ENCODE data around the gene LCN12. TPM values are rescaled to one million over a fixed set of nuclear protein-coding genes. Genes with fewer than 3 reads are reported as not detected.

The LCN12 gene
- total RNA-seq, 1 donor from 2014 or later: 7.8 TPM

DNA sequence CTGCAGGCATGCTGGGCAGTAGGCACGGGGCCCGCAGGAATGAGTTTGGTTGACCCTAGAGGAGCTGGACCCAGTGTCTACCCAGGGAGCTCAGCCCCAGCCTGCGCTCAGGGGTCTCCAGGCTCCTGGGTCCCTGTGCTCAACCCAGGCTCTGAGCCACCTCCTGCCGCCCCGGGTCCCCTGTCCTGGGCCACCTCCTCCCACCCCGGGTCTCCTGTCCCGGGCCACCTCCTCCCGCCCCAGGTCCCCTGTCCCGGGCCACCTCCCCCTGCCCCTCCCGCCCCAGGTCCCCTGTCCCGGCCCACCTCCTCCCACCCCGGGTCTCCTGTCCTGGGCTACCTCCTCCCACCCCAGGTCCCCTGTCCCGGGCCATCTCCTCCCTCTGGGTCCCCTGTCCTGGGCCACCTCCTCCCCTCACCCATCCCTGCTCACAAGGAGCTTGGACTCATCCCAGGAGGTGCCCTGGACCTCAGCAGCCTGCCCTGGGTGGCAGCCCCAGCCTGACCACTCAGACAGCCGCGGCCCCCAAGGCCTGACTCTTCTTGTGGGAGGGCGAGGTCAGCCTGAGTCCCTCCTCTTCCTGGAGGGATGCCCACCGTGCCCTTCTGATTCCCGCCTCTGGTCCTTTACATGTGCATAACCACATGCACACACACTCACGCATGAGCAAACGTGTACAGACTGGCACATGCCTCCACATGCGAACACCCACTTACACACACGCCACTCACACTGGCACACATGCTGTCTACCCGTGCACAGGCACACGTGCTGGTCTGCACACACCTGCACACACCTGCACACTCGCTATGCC is 2.4 kb downstream of the LCN12 start:
- no peak for DNase-seq
- intact Hi-C loops (cut with micrococcal nuclease): no loop called here
- Histone ChIP-seq H3K9me3 (replicated peaks) (no peaks in the 10 kb centered on the region), H3K27me3 (ENCODE audit: low read depth) (no peaks in the 10 kb centered on the region), H3K4me1 (peaks cover 31% of the 10 kb centered on the region), H3K4me3 (no peak overlapping the region), H3K27ac (replicated peaks) (no peak overlapping the region), H3K36me3 (no peaks in the 10 kb centered on the region)
- TF ChIP-seq, protein P1, sequence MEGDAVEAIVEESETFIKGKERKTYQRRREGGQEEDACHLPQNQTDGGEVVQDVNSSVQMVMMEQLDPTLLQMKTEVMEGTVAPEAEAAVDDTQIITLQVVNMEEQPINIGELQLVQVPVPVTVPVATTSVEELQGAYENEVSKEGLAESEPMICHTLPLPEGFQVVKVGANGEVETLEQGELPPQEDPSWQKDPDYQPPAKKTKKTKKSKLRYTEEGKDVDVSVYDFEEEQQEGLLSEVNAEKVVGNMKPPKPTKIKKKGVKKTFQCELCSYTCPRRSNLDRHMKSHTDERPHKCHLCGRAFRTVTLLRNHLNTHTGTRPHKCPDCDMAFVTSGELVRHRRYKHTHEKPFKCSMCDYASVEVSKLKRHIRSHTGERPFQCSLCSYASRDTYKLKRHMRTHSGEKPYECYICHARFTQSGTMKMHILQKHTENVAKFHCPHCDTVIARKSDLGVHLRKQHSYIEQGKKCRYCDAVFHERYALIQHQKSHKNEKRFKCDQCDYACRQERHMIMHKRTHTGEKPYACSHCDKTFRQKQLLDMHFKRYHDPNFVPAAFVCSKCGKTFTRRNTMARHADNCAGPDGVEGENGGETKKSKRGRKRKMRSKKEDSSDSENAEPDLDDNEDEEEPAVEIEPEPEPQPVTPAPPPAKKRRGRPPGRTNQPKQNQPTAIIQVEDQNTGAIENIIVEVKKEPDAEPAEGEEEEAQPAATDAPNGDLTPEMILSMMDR (IDR thresholded peaks at IDR 0.05; ENCODE audit: borderline replicate concordance): no peak

DNA sequence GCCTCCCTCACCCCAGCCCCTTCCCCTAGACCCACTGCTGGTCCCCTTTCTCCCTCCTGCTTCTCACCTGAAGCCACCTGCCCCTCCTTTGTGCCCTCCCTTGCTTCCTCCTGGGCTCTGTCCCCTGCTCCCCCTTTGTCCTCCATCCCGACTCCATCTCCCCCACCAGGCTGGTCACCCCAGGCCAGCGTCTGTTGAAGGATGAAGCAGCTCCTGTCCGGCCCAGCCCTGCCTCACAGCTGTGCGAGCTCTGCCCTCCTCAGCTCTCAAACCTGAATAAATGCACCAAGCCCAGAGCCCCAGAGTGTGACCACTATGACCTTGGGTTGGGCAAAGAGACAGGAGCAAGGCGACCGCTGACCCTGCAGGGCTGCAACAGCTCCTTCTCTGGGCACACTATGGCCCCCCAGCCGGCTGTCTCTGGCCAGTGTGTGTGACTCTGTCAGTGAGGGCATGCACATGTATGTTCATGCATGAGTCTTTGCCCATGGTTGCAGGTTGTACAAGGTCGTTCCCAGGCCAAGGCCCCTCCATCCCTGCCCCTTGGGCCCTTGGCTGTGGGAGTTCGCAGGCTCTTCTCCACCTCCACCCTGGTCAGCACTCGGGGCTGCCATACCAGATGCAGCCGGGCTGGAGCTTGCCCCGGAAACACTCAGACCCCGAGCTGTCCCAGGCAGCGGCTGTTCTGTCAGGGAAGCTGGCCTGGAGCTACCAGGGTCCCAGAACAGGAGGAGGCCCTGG is 3.3 kb downstream of the LCN12 start:
- intact Hi-C loops (cut with micrococcal nuclease): no loop called here
- Histone ChIP-seq H3K4me3 (no peak overlapping the region), H3K36me3 (no peaks in the 10 kb centered on the region), H3K27me3 (ENCODE audit: low read depth) (no peaks in the 10 kb centered on the region), H3K9me3 (replicated peaks) (no peaks in the 10 kb centered on the region), H3K4me1 (peaks cover 24% of the 10 kb centered on the region), H3K27ac (replicated peaks) (no peak overlapping the region)
- DNase-seq: no peak
- TF ChIP-seq, protein P1 (IDR thresholded peaks at IDR 0.05; ENCODE audit: borderline replicate concordance): no peak

DNA sequence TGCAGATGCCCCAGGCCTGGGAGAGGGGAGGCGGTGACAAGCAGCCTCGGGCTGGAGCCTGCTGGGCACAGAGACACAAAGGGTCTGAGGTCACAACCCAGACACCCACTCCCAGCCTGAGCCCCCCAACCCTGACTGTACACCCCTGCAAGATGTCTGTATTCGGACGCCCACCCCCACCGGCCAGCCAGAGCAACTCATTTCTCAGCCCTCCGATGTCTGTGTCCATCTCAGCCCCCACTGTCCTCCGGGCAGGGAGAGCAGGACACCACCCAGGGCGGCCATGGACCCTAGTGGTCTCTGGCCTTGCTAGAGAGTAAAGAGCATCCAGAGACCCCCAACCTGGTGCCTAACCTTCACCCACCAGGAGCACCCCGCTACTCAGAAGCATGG is 3.9 kb downstream of the LCN12 start:
- Histone ChIP-seq H3K4me3 (no peak overlapping the region), H3K9me3 (replicated peaks) (no peaks in the 10 kb centered on the region), H3K36me3 (no peaks in the 10 kb centered on the region), H3K27me3 (ENCODE audit: low read depth) (no peaks in the 10 kb centered on the region), H3K27ac (replicated peaks) (no peak overlapping the region), H3K4me1 (peaks cover 21% of the 10 kb centered on the region)
- no peak for DNase-seq
- intact Hi-C loops (cut with micrococcal nuclease): no loop called here
- TF ChIP-seq, protein P1 (IDR thresholded peaks at IDR 0.05; ENCODE audit: borderline replicate concordance): no peak

DNA sequence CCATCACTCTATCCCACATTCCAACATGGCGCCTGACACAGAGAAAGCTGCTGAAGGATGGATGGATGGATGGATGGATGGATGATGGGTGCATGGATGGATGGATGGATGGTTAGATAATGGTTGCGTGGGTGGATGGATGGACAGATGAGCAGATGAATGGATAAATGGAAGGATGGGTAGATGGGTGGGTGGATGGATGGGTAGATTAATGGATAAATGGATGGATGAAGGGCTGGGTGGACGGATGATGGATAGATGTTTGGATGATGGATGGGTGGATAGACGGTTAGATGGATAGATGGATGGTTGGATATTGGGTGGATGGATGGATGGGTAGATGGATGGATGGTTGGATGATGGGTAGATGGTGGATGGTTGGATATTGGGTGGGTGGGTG is 4.5 kb downstream of the LCN12 start:
- H3K27me3 ChIP-seq (ENCODE audit: low read depth): no peaks in the 10 kb centered on the region
- H3K36me3 ChIP-seq: no peaks in the 10 kb centered on the region
- H3K27ac ChIP-seq (replicated peaks): no peak overlapping the region
- intact Hi-C loops (cut with micrococcal nuclease): no loop called here
- TF ChIP-seq, protein P1 (IDR thresholded peaks at IDR 0.05; ENCODE audit: borderline replicate concordance): no peak
- H3K4me3 ChIP-seq: no peak overlapping the region
- no peak for DNase-seq
- H3K4me1 ChIP-seq: peaks cover 21% of the 10 kb centered on the region
- no peaks in the 10 kb centered on the region for H3K9me3 ChIP-seq (replicated peaks)

DNA sequence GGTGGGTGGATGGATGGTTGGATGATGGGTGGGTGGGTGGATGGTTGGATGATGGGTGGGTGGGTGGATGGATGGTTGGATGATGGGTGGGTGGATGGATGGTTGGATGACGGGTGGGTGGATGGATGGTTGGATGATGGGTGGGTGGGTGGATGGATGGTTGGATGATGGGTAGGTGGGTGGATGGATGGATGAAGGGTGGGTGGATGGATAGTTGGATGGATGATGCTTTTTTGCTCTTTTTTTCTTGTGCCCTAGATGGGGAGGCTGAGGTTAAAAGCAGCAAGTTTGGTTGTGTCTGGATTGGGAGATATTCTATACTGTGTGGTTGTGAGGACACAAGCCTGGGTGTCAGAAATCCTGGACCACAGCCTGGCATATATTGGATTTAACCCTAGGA is 5.4 kb downstream of the LCN12 start:
- TF ChIP-seq, protein P1 (IDR thresholded peaks at IDR 0.05; ENCODE audit: borderline replicate concordance): no peak
- intact Hi-C loops (cut with micrococcal nuclease): no loop called here
- no peaks in the 10 kb centered on the region for H3K36me3 ChIP-seq

More for the DNA sequence above, 5.4 kb downstream of the LCN12 start:
- H3K27me3 ChIP-seq (ENCODE audit: low read depth): no peaks in the 10 kb centered on the region
- peaks cover 21% of the 10 kb centered on the region for H3K4me1 ChIP-seq
- no peaks in the 10 kb centered on the region for H3K9me3 ChIP-seq (replicated peaks)
- H3K4me3 ChIP-seq: no peak overlapping the region
- no peak overlapping the region for H3K27ac ChIP-seq (replicated peaks)
- DNase-seq: no peak

Measured in left ventricle myocardium inferior (tissue), 1 donor.